Activated gamma-delta T cell treated with anti-CD3 and anti-CD28 coated beads, Interleukin-2, amount 50 U/mL, for 16 hours (primary cell): ENCODE results near the gene SLC35F2.
"Not testable (repeated sequence)": the region's sequence is repeated elsewhere in the genome, so short reads cannot be mapped to it uniquely, and the experiment has no call there.

Source experiments
- DNase-seq: peaks from one replicate; pipeline ENCODE4 v3.0.0-alpha.2; 2020; ENCODE audit warnings: low read depth

The SLC35F2 gene

DNA sequence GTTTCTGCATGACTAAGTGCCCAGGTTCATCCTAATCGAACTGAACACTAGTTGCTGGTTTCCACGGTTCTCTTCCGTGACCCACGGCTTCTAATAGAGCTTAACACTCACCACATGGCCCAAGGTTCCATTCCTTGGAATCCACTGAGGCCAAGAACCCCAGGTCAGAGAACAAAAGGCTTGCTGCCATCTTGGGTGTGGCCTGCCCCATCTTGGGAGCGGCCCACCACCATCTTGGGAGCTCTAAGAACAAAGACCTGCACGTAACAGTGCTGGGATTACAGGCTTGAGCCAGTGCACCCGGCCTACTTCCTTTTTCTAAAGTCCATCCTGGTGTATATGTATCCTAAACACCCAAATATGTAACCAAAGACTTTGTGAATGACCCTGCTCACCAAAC lies 68.8 kb downstream of the SLC35F2 start:
- DNase-seq, result no peak

- no peak for DNase-seq
These were observed 70.9 kb downstream of the SLC35F2 start for GRCh38 chr11:107787733-107788132.

DNA sequence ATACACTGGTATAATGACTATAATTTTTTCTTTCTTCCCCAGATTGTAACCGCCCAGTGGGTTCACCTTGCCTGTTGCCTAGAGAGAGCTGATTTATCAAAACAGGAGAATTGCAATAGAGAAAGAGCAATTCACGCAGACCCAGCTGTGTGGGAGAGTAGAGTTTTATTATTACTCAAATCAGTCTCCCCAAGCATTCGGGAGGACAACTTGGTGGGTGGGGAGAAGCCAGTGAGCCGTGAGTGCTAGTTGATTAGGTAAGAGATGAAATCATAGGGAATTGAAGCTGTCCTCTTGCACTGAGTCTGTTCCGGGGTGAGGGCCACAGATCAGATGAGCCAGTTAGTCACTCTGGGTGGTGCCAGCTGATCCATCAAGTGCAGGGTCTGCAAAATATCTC lies 73.2 kb downstream of the SLC35F2 start:
- DNase-seq, result no peak

DNA sequence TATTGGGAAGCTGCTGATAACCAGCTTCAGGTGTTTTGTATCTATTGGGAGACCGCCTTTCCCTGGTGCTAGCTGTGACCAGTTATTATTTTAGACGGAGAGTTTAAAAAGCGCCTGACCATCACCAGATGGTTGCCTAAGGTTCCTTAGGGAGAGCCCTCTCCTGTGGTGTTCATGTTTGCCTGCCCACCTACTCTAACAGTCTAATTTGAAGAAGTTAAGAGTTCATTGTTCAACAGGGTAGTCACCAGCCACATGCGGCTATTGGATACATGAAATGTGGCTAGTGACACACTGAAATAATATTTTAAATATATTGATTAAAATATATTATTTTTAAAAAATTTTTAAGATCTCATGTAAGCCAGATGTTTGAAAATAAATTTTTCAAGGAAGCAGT lies 75.5 kb downstream of the SLC35F2 start:
- DNase-seq, result no peak

DNA sequence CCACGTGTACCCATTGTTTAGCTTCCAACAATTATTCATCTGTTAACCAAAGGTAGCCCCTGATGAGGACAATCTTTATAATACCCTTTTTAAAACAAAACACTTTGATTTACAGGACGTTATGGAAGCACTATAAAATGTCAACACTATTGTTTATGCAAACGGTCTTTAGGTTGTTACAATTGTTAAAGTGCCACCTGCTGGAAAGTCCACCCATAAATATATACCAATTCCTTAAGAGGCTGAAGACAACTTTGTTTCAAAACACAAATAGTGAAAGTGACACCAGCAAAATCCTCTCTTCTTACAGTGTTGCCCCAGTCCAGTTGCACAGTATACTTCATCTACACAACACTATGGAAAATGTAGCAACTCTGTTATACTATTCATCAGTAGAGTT lies 77.8 kb downstream of the SLC35F2 start:
- DNase-seq, result no peak

DNA sequence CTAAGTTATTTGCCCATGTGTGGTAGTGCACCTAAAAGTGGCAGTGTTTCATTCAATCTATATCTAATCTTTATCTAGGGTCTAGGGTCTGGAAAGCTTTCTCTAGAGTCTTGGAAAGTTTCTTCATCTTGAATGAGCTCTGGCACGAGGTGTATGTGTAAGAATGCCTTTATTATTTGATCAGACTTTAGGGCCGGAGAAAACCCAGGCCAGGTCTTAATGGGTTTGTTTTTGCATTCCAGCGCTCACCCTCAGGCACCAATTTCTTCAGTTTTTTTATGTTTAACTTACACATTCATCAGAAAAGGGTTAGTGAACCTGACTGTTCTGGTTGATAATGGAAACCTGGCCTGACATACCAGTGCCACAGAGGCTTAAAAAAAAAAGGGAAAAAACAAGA lies 78.5 kb downstream of the SLC35F2 start:
- no peak for DNase-seq

GRCh38 chr11:107778839-107779517 lies 79.6 kb downstream of the SLC35F2 start:
- DNase-seq, result no peak

DNA sequence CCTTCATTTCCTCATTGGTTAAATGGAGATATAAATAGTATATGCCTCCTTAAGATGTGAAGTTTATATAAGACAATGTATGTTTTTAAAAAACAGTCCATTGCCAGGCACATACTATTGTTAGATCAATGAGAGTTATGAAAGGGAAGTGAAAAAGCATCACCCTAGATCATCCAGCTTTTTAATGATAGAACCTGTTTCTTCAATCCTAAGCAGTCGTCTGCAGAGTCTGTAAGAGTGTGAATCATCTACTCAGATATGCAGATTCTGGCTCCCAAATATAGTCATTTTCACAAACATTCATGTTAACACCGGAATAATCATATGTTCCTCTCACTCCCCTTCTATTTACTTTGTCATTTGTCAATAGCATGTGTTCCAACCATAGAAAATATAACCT lies 81.5 kb downstream of the SLC35F2 start:
- DNase-seq, result no peak

- DNase-seq, result no peak
These were observed 82.5 kb downstream of the SLC35F2 start for GRCh38 chr11:107776062-107776461.

DNA sequence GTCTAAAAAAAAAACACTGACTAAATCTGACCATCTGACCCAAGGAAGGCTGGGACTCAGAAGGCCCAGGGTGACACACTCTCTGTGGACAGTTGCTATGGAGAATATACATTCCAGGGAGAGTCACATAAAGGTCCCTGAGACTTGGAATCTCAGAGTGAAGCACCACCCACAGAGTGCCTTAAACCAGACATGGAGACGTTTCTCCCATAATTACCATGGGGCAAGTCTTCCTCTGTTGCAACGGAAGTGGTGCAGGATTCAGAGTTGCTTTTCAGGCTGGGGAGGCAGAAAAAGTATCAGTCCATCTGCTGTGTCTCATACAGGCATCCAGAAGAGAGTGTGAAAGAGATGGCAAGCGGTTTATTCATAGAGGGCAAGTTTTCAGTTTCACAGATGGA lies 88.0 kb downstream of the SLC35F2 start:
- DNase-seq, result no peak

DNA sequence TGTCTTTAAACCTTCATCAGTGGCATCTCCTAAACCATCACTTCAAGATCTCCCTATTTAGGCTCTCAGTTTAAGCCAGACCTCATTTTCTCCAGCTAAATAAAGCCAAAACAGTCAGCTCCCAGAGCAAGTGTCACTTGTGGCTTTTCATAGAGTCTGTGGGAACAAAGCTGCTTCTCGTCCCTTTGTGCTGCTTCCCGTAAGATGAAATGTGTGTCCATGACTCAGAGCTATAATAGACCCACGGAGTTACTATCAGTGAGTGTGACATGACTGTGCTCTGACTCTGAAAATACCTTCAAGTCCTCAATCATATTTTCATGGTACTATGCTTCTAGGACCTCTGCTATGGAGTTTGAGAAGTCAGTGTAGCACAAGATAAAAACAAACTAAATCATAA lies 89.4 kb downstream of the SLC35F2 start:
- no peak for DNase-seq

DNA sequence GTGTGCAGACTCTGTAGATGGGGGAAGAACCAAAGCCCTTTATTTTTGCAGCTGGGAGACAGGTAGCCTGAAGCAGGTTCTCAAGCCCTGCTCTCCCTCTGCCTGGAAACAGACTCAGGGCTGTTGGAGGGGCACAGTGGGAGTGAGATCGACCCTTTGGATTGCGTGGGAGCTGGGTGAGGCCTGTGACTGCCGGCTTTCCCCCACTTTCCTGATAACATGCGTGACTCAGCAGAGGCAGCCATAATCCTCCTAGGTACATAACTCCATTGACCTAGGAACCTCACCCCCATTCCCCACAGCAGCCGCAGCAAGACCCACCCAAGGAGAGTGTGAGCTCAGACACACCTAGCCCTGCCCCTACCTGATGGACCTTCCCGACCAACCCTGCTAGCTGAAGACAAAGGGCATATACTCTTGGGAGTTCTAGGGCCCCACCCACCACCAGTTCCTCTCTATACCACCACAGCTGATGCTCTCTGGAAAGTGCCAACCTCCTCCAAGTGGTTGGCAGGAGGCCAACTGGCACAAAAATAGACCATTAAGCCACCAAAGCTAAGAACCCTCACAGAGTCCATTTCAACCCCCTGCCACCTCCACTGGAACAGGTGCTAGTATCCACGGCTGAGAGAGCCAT lies 99.8 kb downstream of the SLC35F2 start:
- not testable (repeated sequence) for DNase-seq

- DNase-seq, result no peak
These were observed 100.9 kb downstream of the SLC35F2 start for GRCh38 chr11:107757661-107758060.

GRCh38 chr11:107756553-107756952 lies 102.0 kb downstream of the SLC35F2 start:
- no peak for DNase-seq

DNA sequence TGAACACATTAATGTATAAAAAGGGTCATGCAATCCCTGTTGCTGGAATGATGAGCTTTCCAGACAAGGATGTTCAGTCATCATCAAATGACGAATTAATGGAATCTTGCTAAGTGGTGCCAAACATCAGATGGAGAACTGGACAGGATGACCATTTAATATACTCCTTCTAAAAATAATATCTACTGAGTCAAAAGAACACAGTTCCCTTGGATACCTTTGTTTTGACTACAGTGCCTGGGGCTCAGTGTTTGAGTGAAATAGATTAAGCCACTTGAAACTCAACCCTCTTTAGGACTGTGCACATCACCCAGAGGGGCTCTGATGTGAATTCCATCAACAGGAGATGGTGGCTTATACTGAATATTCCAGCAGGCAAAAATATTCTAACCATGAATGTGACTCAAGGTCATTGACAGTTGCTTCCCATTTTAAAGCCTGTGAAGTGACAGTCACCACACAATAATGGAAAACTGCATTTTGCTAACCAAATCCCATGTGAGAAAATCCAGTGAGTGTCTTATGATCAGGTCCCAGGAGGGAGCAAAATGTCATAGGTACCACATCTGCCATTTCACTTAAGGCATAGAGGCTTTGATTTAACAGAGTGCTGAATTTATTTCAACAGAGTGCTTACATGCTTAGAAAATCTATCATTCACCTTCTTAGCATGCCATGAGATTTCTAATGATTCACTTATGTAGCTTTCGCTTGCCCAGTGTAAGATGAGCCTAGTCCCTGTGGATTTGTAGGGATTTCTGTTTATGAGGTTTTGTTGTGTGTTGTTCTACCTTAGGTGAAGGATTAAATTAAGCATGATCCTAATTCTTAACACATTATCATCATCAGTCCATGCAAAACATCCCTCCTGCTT lies 105.4 kb downstream of the SLC35F2 start:
- DNase-seq, result no peak

- DNase-seq, result no peak
These were observed 106.1 kb downstream of the SLC35F2 start for GRCh38 chr11:107752508-107752907.

GRCh38 chr11:107751082-107751481 lies 107.5 kb downstream of the SLC35F2 start:
- DNase-seq, result no peak

GRCh38 chr11:107750313-107750712 lies 108.3 kb downstream of the SLC35F2 start:
- DNase-seq, result no peak

GRCh38 chr11:107747622-107748021 lies 111.0 kb downstream of the SLC35F2 start:
- DNase-seq, result no peak

- DNase-seq, result no peak
These were observed 113.9 kb downstream of the SLC35F2 start for GRCh38 chr11:107744736-107745135.

GRCh38 chr11:107743191-107743590 lies 115.4 kb downstream of the SLC35F2 start:
- DNase-seq, result no peak

DNA sequence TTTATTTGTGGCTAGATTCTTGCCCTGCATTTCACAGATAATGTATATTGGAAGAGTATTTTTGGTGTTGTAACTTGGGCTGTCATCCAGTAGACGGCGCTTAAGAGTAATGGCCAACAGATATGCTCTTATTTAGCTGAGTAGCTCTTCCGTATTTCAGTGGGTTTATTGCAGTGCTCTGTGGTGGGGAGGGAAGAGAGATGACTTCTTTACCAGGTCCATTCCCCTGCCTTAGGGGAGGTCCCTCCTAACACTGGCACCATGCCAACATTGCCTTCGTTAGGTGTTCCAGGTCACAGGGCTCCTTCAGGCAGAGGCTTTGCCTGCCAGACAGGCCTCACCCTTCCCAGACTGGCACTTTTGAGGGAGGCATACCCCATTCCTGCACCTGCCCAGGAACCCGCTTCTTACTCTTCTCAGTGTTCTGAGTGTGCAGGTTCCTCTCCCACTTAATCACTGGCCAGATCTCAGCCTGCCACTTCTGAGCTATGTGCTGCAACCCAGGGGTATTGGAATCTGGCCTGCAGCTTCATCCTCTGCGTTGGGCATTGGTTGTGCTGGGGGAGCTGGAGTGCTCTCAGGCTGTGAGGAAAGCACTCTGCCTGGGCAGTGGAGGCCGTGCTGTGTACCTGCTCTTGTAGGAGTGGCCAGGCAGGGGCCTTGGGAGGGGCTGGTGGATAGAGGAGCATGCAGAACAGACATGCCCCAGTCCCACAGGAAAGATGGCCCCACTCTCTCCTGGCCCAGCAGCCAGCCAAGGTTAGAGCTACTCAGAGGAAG lies 117.4 kb downstream of the SLC35F2 start:
- DNase-seq, result no peak
